Measurements from ENCODE around the gene ZBTB7C. TPM values are rescaled to one million over a fixed set of nuclear protein-coding genes. Genes with fewer than 3 reads are reported as not detected.

The ZBTB7C gene
- total RNA-seq, 1 experiment from 2014 or later = 0.33 TPM

GRCh38 chr18:48238636-48239035 lies 170.5 kb downstream of the ZBTB7C start:
- WGBS (ENCODE audit: extremely low coverage, insufficient read length, low lambda C conversion rate) = no CpG with 5 or more reads among the region's 3 CpGs
- H3K27ac Mint-ChIP-seq = no peak overlapping the region

More at GRCh38 chr18:48238636-48239035, 170.5 kb downstream of the ZBTB7C start:
- peaks cover 4% of the 10 kb centered on the region in 2 experiments; a peak in 2 of 4 replicates for H3K4me1 Mint-ChIP-seq
- H3K4me1 ChIP-seq (ENCODE audit: insufficient read depth, low read length) = no peaks in the 10 kb centered on the region
- H3K79me1 ChIP-seq (ENCODE audit: insufficient read depth, low read depth, low read length, poor library complexity, severe bottlenecking) = no peaks in the 10 kb centered on the region
- no peak overlapping the region for H2BK15ac ChIP-seq (ENCODE audit: low read depth, low read length)
- H3K23me2 ChIP-seq (ENCODE audit: insufficient read length, low read depth, low read length, poor library complexity, severe bottlenecking) = no peaks in the 10 kb centered on the region
- H3K27me3 ChIP-seq (ENCODE audit: insufficient read depth, low read length) = no peaks in the 10 kb centered on the region
- H2AK5ac ChIP-seq (ENCODE audit: insufficient read length, low read length) = no peak overlapping the region
- peaks cover 6% of the 10 kb centered on the region for H3K27me3 Mint-ChIP-seq (ENCODE audit: low read depth)
- H4K5ac ChIP-seq (ENCODE audit: insufficient read length, low read depth, low read length) = no peak overlapping the region
- no peak overlapping the region for H2AFZ ChIP-seq (ENCODE audit: low read length)
- H3K9me3 Mint-ChIP-seq = peaks cover 10 to 13% of the 10 kb centered on the region in 2 experiments
- no peak for DNase-seq
- H3K56ac ChIP-seq (ENCODE audit: insufficient read length, low read depth, low read length) = no peak overlapping the region
- H3K4ac ChIP-seq (ENCODE audit: low read depth, low read length) = no peak overlapping the region
- H2BK12ac ChIP-seq (ENCODE audit: insufficient read length, low read depth, low read length) = no peak overlapping the region
- no peak overlapping the region for H3K4me2 ChIP-seq (ENCODE audit: insufficient read depth, insufficient read length, low read length)
- H3K9ac ChIP-seq (ENCODE audit: extremely low read depth, insufficient read length, low read length) = no peak overlapping the region
- no peak overlapping the region for H2BK20ac ChIP-seq (ENCODE audit: low read depth, low read length, poor library complexity, severe bottlenecking)
- no peak overlapping the region for H3K23ac ChIP-seq (ENCODE audit: insufficient read length, low read depth, low read length)
- H3K9me3 ChIP-seq (ENCODE audit: control insufficient read depth, low read depth, low read length) = no peaks in the 10 kb centered on the region
- H4K91ac ChIP-seq (ENCODE audit: insufficient read length, low read depth, low read length) = no peak overlapping the region
- no peak overlapping the region for H3K14ac ChIP-seq (ENCODE audit: insufficient read depth, low read length)
- no peak overlapping the region for H3K27ac ChIP-seq (ENCODE audit: insufficient read length, low read depth, low read length)
- H3K79me2 ChIP-seq (ENCODE audit: insufficient read depth, low read length) = no peaks in the 10 kb centered on the region
- no peak overlapping the region for H3K18ac ChIP-seq (ENCODE audit: insufficient read length, low read depth, low read length)
- no peak for TF ChIP-seq CTCF (conservative IDR thresholded peaks at IDR 0.05)
- no peak overlapping the region for H2BK120ac ChIP-seq (ENCODE audit: low read depth, low read length, poor library complexity, severe bottlenecking)
- H3T11ph ChIP-seq (ENCODE audit: low read length) = no peak overlapping the region
- H4K20me1 ChIP-seq (ENCODE audit: control insufficient read depth, insufficient read depth, insufficient read length) = no peaks in the 10 kb centered on the region
- peaks cover 0 to 6% (median 4%) of the 10 kb centered on the region in 3 experiments; a peak in 5 of 7 replicates for H3K36me3 Mint-ChIP-seq (ENCODE audit: insufficient read depth in 1 of 3, low read depth in 3 of 3)
- H3K4me3 Mint-ChIP-seq = no peak overlapping the region
- H4K8ac ChIP-seq (replicated peaks; ENCODE audit: insufficient read length, low read depth, low read length) = no peak overlapping the region
- H2BK5ac ChIP-seq (ENCODE audit: insufficient read length, low read length) = no peak overlapping the region

Data from H9 (cell line).